T-helper 17 cell (primary cell): ENCODE results near the gene TMC2. TPM values are rescaled to one million over a fixed set of nuclear protein-coding genes. Genes with fewer than 3 reads are reported as not detected.

ENCODE experiments used
- ATAC-seq: fragments of 150-1000 bp; cut with Tn5 transposase; 2 replicates; pipeline ENCODE4 v1.10.0; 2021; ENCODE audit warnings: mild to moderate bottlenecking, moderate library complexity
- DNase-seq, 3 donors: peaks; one replicate each; pipeline versions ENCODE4 v3.0.0 to v3.0.0-alpha.2; 2020 to 2021
- H3K9me3 ChIP-seq: one replicate; pipeline ENCODE4 v1.7.0; 2013; ENCODE audit warnings: low read length, mild to moderate bottlenecking; ENCODE audit not compliant: control insufficient read depth, poor library complexity, severe bottlenecking
- H3K27ac Mint-ChIP-seq: one replicate; pipeline ENCODE4 v1.8.0; 2022; ENCODE audit warnings: mild to moderate bottlenecking, moderate library complexity, mixed read lengths
- H3K27me3 Mint-ChIP-seq: one replicate; pipeline ENCODE4 v1.8.0; 2022; ENCODE audit warnings: mixed read lengths
- H3K36me3 Mint-ChIP-seq: one replicate; pipeline ENCODE4 v1.8.0; 2022; ENCODE audit warnings: low read depth, mixed read lengths
- H3K4me1 Mint-ChIP-seq: one replicate; pipeline ENCODE4 v1.8.0; 2022; ENCODE audit warnings: mild to moderate bottlenecking, mixed read lengths
- H3K4me3 Mint-ChIP-seq: one replicate; pipeline ENCODE4 v1.8.0; 2022; ENCODE audit warnings: mild to moderate bottlenecking, moderate library complexity, mixed read lengths
- total RNA-seq, 4 donors: library from RNA in 2 of 4; stranded (reverse) in 2 of 4; gene quantifications; one replicate each; pipeline ENCODE4 v1.2.3 and lab custom pipeline; 2022 to 2026

The TMC2 gene
- total RNA-seq, 2 donors from 2014 or later = not detected

GRCh38 chr20:2610326-2610725 is 74.0 kb downstream of the TMC2 start:
- no peak for DNase-seq
- H3K36me3 Mint-ChIP-seq = peaks cover 9% of the 10 kb centered on the region
- ATAC-seq = no peak
- H3K9me3 ChIP-seq = peaks cover 6% of the 10 kb centered on the region
- peaks cover 37% of the 10 kb centered on the region for H3K27me3 Mint-ChIP-seq
- H3K4me3 Mint-ChIP-seq = no peak overlapping the region
- no peaks in the 10 kb centered on the region for H3K4me1 Mint-ChIP-seq
- H3K27ac Mint-ChIP-seq = no peak overlapping the region

DNA sequence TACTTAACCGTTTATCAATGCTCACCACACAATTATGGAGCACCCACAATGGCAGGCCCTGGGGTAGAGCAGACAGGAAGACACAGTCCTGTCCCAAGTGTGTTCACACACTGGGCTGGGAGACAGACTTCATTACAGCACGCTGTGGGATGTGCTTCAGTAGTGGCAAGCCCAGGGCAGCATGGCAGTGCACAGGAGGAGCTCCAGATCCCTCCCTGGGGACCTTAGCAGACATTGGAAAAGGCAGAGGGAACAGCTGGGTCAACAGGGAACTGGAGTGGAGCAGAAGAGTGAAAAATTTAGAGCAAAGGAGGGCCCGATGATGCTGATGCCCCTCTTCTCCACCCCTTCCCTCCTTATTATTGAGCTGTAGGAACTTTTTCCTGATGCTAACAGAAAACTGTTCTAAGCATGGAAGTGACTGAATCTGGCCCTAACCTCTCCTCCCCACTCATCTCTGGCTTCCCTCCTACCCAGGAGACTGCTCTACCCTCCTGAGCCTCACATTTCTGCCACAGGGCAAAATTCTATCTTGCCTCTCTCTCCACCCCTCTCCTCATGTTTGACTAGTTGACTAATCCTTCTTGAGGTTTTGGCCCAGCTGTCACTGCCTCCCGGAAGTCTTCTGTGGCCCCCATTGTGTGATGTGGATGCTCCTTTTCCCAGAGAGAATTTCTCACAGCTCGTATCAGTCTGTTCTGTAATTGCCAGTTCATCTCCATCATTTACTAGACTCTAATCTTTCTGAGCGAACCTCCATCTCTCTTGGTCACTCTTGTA is 74.8 kb downstream of the TMC2 start:
- H3K27ac Mint-ChIP-seq = no peak overlapping the region
- peaks cover 45% of the 10 kb centered on the region for H3K27me3 Mint-ChIP-seq
- no peak for DNase-seq

DNA sequence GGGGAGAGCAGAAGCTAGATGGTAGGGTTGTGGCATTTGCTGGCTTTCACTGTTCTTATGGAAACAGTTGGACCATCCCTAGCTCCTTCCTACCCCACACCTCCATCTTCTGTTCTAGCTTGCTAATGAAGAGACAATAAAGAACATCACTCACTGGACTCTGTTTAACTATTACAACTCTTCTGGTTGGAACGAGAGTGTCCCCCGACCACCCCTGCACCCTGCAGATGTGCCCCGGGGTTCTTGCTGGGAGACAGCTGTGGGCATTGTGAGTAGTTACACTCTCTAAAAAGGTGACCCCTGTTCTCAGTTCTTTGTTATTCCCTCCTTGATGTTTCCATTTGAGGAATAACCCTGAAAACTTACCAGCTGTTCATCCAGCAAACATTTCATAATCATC is 75.7 kb downstream of the TMC2 start:
- Mint-ChIP-seq H3K4me3 (no peak overlapping the region), H3K4me1 (peaks cover 3% of the 10 kb centered on the region), H3K36me3 (peaks cover 9% of the 10 kb centered on the region), H3K27ac (no peak overlapping the region), H3K27me3 (peaks cover 53% of the 10 kb centered on the region)
- peaks cover 5% of the 10 kb centered on the region for H3K9me3 ChIP-seq
- no peak for ATAC-seq
- DNase-seq = no peak

More for the DNA sequence above, 74.8 kb downstream of the TMC2 start:
- no peak overlapping the region for H3K4me3 Mint-ChIP-seq
- no peaks in the 10 kb centered on the region for H3K4me1 Mint-ChIP-seq
- peaks cover 6% of the 10 kb centered on the region for H3K9me3 ChIP-seq
- peaks cover 9% of the 10 kb centered on the region for H3K36me3 Mint-ChIP-seq
- ATAC-seq = no peak

DNA sequence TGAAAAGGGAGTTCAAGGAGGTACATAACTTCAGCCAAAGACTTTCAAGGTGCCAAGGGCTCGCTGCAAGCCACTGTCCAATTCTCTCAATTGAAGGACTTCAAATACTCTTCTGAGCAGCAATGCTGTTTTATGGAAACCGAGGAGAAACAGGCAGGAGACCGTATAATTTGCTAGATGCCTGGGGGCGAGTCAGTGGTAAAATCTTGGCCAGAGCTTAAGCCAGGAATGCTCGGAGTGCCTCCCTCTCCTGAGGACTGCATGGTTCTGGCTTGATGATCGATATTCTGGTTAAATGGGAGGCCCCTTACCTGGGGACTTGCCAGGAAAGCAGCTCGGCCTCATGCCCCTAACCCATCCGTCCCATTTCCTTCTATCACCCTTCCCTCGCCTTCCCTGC is 80.3 kb downstream of the TMC2 start:
- DNase-seq = no peak
- peaks cover 2% of the 10 kb centered on the region for H3K36me3 Mint-ChIP-seq
- H3K9me3 ChIP-seq = no peaks in the 10 kb centered on the region
- no peak overlapping the region for H3K27ac Mint-ChIP-seq
- peaks cover 66% of the 10 kb centered on the region for H3K27me3 Mint-ChIP-seq
- no peak overlapping the region for H3K4me3 Mint-ChIP-seq
- H3K4me1 Mint-ChIP-seq = peaks cover 3% of the 10 kb centered on the region
- no peak for ATAC-seq

DNA sequence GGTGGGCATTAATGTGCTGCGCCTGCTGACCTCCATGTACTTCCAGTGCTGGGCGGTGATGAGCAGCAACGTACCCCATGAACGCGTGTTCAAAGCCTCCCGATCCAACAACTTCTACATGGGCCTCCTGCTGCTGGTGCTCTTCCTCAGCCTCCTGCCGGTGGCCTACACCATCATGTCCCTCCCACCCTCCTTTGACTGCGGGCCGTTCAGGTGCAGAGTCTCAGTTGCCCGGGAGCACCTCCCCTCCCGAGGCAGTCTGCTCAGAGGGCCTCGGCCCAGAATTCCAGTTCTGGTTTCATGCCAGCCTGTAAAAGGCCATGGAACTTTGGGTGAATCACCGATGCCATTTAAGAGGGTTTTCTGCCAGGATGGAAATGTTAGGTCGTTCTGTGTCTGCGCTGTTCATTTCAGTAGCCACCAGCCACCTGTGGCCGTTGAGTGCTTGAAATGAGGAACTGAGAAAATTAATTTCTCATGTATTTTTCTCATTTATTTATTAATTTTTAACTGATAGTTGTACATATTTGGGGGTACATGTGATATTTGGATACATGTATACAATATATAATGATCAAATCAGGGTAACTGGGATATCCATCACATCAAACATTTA is 80.8 kb downstream of the TMC2 start:
- peaks cover 60% of the 10 kb centered on the region for H3K27me3 Mint-ChIP-seq
- DNase-seq (no peak), ATAC-seq (no peak)
- H3K36me3 Mint-ChIP-seq = peaks cover 2% of the 10 kb centered on the region
- H3K27ac Mint-ChIP-seq = no peak overlapping the region
- no peaks in the 10 kb centered on the region for H3K9me3 ChIP-seq
- H3K4me3 Mint-ChIP-seq = no peak overlapping the region
- H3K4me1 Mint-ChIP-seq = peaks cover 3% of the 10 kb centered on the region

DNA sequence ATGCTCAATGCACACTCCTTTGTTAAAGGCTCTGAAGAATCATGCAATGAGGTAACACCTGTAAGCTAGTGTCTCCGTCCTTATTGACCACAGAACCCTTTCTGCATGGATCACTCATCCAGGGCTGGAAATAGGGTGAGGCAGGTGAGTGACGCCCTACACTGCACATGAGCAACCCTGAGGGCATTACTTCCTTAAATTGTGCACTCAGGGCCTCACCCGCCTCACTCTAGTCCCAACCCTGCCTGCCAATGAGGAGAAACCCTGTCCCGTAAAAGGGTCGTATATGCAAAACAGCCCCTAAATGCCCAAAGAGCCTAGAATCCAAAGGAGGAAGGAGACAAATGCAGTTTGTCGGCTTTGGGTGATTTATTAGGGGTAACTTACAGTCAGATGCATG is 82.4 kb downstream of the TMC2 start:
- H3K4me1 Mint-ChIP-seq = peaks cover 3% of the 10 kb centered on the region
- H3K27ac Mint-ChIP-seq = no peak overlapping the region
- peaks cover 2% of the 10 kb centered on the region for H3K36me3 Mint-ChIP-seq
- H3K9me3 ChIP-seq = no peaks in the 10 kb centered on the region
- H3K4me3 Mint-ChIP-seq = no peak overlapping the region
- peaks cover 50% of the 10 kb centered on the region for H3K27me3 Mint-ChIP-seq
- ATAC-seq = no peak
- no peak for DNase-seq

- no peaks in the 10 kb centered on the region for H3K9me3 ChIP-seq
- Mint-ChIP-seq H3K36me3 (peaks cover 2% of the 10 kb centered on the region), H3K27me3 (peaks cover 48% of the 10 kb centered on the region), H3K27ac (no peak overlapping the region), H3K4me3 (no peak overlapping the region), H3K4me1 (peaks cover 3% of the 10 kb centered on the region)
- DNase-seq (no peak), ATAC-seq (no peak)
Measured at GRCh38 chr20:2619337-2619736, 83.0 kb downstream of the TMC2 start.

DNA sequence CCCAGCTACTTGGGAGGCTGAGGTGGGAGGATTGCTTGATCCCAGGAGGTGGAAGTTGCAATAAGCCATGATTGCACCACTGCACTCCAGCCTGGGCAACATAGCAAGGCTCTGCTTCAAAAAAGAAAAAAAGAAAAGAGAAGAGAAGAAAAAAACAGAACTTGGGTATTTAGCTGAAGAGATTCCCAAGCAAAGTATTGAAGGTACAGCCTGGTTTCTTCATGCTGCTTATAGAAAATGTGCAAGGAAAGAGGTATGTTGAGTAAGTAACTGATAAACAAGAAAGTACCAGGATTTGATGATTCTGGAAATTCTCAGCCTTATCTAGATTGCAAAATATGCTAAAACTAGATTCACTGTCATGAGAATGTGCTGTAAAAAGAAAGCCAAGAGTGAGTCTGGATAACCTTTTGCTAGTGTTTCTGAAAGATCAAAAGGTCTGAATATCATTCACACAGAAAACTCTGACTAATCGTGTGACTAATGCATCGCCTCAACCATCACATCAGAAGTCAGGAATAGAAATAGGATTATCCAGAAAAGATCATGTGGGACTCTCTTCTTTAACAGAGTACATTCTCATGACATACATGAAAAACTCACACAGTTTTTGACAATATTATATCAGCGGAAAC is 83.7 kb downstream of the TMC2 start:
- no peaks in the 10 kb centered on the region for H3K9me3 ChIP-seq
- no peak for DNase-seq
- ATAC-seq = no peak
- peaks cover 47% of the 10 kb centered on the region for H3K27me3 Mint-ChIP-seq
- H3K27ac Mint-ChIP-seq = no peak overlapping the region
- H3K4me3 Mint-ChIP-seq = no peak overlapping the region
- H3K4me1 Mint-ChIP-seq = peaks cover 3% of the 10 kb centered on the region
- peaks cover 2% of the 10 kb centered on the region for H3K36me3 Mint-ChIP-seq

GRCh38 chr20:2624190-2624589 is 87.8 kb downstream of the TMC2 start:
- Mint-ChIP-seq H3K36me3 (peaks cover 2% of the 10 kb centered on the region), H3K4me1 (no peaks in the 10 kb centered on the region), H3K27ac (no peak overlapping the region), H3K4me3 (no peak overlapping the region), H3K27me3 (peaks cover 28% of the 10 kb centered on the region)
- ATAC-seq = no peak
- H3K9me3 ChIP-seq = no peaks in the 10 kb centered on the region
- DNase-seq = no peak

DNA sequence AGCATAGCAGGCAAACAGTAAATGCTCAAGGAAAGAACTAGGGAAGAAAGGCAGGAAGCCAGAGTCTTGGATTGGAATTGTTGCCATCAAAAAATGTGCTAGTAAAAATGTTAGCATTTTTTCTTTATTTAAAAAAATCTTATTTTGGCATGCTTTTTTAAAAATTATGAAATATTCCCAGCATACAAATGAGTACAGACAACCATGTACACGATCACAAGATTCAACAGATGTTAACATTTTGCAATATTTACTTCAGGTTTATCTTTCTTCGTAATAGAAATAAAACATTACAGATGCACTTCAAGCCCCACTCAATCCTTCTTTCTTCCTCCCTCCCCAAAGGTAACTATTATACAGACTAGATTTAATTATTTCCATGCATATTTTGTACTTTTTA is 88.7 kb downstream of the TMC2 start:
- DNase-seq (no peak), ATAC-seq (no peak)
- peaks cover 2% of the 10 kb centered on the region for H3K36me3 Mint-ChIP-seq
- no peaks in the 10 kb centered on the region for H3K9me3 ChIP-seq
- no peaks in the 10 kb centered on the region for H3K4me1 Mint-ChIP-seq
- H3K27ac Mint-ChIP-seq = no peak overlapping the region
- no peak overlapping the region for H3K4me3 Mint-ChIP-seq
- peaks cover 19% of the 10 kb centered on the region for H3K27me3 Mint-ChIP-seq

DNA sequence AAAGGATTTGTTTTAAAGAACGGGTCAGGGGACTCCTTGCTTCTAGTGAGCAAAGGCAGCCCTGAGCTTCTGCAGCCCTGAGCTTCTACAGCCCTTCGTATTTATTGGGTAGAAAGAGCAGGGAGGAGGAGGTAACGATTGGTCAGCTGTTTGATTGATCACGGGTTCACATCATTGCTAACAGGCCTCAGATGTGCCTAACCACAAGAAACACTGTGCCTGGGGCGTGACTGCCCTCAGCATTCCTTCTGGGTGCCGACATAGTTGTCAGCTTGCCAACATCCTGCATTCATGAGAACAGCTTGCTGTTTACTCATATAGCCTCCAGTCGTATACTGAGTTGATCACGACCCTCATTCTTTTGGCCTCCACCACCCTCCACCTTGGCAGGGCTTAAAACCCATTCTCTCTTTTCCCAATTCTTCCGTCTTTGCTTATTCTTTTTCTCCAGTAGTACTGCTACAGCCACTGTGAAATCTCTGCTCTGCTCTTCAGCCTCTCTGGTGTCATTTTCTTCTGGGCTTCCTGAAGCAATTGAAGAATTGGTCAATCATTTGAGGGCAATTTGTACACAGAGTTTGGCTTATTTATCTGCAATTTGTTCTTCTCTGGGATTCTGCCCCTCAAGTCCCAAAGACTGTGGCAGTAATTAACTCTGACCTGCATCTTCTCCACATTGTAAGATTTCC is 90.6 kb downstream of the TMC2 start:
- Mint-ChIP-seq H3K27me3 (peaks cover 8% of the 10 kb centered on the region), H3K36me3 (peaks cover 2% of the 10 kb centered on the region), H3K4me3 (no peak overlapping the region), H3K4me1 (no peaks in the 10 kb centered on the region), H3K27ac (no peak overlapping the region)
- DNase-seq (no peak), ATAC-seq (no peak)
- peaks cover 2% of the 10 kb centered on the region for H3K9me3 ChIP-seq

- Mint-ChIP-seq H3K4me1 (no peaks in the 10 kb centered on the region), H3K36me3 (peaks cover 2% of the 10 kb centered on the region), H3K27ac (no peak overlapping the region), H3K27me3 (peaks cover 33% of the 10 kb centered on the region), H3K4me3 (no peak overlapping the region)
- DNase-seq = no peak
- no peak for ATAC-seq
- peaks cover 2% of the 10 kb centered on the region for H3K9me3 ChIP-seq
Measured at GRCh38 chr20:2631228-2631627, 94.9 kb downstream of the TMC2 start.

- ATAC-seq = no peak
- peaks cover 2% of the 10 kb centered on the region for H3K9me3 ChIP-seq
- peaks cover 25% of the 10 kb centered on the region for H3K27me3 Mint-ChIP-seq
- H3K27ac Mint-ChIP-seq = no peak overlapping the region
- H3K4me3 Mint-ChIP-seq = no peak overlapping the region
- no peak for DNase-seq
- no peaks in the 10 kb centered on the region for H3K36me3 Mint-ChIP-seq
- H3K4me1 Mint-ChIP-seq = no peaks in the 10 kb centered on the region
Measured at GRCh38 chr20:2633381-2633780, 97.0 kb downstream of the TMC2 start.
